Hypothalamus (tissue), 51 donors: Measurements from ENCODE around the gene DGLUCY.
"Not testable (repeated sequence)": the region's sequence is repeated elsewhere in the genome, so short reads cannot be mapped to it uniquely, and the experiment has no call there.

Experiments used
- DNase-seq, 51 donors: peaks; one replicate each; lab custom pipeline; 2025; lab: John Stamatoyannopoulos, UW

DGLUCY gene

DNA sequence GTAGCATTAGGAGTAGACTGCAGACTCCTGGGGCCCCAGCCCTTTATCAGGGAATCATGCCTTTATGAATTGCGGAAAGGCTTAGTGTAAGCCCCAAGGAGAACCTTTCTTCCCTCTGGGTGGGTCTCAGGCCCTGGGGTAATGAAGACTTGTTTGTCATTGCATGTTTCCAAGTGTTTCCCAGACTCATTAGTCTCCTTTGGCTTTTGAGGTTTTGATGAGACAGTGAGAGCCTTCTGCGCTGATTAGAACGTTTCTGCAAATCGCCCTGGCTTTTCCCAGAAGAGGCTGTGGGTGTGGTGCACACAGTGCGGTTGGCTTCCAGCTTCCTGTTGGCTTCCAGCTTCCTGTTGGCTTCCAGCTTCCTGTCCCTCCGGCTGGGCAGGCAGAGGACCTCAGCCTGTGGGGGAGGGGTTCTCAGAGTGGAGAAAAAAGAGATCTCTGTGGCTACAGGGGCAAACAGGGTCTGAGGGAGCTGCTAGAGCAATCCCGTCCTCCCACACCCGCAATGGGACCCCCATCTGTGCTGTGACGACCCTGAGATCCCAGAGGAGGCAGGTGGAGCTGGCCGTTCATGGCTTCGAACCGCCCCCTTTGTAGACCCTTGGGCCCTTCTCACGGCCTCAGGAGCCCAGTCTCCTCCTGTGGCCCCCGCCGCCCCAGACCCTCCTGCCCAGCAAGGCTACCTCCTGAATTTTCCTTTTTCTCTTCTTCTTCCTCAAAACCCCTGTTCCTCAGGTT, 88.5 kb downstream of the DGLUCY start:
- no peak for DNase-seq

DNA sequence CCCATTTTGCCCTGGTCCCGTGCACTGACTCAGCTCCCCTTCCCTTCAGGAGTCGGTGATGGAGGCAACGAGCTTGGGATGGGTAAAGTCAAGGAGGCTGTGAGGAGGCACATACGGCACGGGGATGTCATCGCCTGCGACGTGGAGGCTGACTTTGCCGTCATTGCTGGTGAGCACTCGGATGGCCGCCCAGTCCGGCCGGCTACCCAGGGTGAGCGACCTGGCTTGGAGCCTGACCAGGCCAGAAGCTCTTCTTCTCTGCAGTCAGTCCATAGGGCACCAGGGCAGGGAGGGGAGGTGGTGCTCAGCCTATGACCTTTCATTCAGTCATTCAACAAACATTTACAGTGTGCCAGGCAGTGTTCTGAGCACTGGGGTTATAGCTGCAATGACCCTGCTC, 90.8 kb downstream of the DGLUCY start:
- DNase-seq, result no peak

DNA sequence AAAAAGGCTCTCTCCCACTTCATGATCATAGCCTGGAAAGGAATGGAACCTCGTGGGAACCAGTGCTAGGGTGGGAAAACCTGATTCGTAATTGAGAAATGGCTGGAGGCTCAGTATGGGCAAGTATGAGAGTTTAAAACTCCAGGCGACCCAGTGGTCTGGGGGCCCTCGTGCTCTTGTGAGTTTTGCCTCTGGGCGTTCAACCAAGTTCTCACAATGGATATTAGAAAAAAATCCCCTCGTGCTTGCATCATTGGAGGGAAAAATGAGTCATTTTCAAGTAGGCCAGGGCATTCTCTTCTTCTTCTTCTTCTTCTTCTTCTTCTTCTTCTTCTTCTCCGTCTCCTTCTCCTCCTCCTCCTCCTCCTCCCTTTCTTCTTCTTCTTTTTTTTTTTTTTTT, 91.6 kb downstream of the DGLUCY start:
- DNase-seq, result no peak

DNA sequence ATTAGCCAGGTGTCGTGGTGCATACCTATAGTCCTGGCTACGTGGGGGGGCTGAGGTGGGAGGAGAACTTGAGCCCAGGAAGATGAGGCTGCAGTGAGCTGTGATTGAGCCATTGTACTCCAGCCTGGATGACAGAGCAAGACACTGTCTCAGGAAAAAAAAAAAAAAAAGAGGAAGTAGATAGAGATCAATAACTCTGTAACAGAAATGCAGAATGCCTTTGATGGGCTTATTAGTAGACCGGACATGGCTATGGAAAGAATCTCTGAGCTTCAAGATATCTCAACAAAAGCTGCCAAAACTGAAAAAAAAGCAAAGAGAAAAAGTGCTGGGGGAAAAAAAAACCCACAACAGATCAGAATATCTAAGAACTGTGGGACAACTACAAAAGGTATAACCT, 93.1 kb downstream of the DGLUCY start:
- no peak for DNase-seq

DNA sequence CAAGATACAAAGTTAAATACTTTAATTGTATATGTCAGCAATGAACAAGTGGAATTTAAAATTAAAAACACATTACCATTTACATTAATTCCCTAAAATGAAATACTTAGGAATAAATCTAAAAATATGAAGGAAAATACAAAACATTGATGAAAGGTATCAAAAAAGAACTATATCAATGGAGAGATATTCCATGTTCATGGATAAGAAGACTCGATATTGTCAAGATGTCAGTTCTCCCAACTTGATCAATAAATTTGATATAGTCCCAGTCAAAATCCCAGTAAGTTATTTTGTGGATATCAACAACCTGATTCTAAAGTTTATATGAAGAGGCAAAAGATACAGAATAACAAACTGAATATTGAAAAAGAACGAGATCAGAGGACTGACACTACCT, 97.1 kb downstream of the DGLUCY start:
- no peak for DNase-seq

DNA sequence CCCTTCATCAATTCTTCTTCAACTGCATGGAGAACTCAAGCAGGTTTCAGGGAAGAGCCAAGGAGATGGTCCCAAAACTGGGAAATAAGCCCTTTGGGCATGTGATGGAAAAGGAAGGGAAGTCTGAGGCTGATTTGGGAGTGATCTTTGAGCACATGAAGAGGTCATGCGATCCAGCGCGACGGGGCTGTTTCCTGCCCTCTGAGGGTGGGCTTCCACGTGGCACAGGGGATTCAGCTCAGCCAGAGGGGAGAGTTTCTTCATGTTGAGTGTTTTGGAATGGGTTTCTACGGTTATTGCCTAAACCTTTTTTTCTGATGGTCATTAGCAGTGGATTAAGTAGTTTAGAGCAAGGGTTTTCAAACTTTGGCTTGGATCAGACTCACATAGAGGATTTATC, 100.4 kb downstream of the DGLUCY start:
- DNase-seq, result no peak

DNA sequence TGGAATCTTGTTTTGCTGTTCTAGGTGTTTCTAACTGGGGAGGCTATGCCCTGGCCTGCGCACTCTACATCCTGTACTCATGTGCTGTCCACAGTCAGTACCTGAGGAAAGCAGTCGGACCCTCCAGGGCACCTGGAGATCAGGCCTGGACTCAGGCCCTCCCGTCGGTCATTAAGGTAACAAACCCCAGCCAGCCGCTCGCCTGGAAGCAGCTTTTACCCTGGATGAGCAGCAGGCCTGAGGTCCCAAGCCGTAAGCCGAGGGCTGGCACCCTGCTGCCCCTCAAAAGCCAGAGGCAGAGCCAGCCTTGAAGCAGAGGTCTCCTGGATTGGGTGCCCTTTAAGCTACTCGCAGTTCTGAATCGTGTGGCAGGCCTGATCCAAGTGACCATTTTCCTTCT, 101.5 kb downstream of the DGLUCY start:
- DNase-seq, result no peak

DNA sequence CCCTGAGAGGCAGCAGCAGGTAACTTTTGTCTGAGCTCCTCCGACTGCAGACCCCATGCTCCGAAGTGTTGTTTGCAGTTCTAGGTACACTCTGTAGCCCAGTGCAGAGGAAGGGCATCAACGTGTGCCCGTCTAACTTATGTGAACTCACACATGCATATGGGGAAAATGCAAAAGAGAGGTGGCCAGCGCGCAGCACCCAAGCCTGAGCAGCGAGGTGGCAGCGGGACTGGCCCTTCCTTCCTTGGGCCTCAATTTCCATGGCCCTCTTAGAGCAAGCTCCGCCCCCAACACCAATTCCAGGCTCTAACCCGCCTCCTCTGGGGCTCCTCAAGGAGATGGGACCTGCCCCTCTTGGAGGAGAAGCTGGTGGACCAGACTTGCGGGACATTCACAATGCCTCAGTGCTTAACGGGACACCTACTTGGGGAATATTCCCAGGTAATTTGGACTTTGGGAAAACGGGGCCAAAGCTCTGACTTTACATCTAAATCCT, 102.9 kb downstream of the DGLUCY start:
- DNase-seq, result no peak

DNA sequence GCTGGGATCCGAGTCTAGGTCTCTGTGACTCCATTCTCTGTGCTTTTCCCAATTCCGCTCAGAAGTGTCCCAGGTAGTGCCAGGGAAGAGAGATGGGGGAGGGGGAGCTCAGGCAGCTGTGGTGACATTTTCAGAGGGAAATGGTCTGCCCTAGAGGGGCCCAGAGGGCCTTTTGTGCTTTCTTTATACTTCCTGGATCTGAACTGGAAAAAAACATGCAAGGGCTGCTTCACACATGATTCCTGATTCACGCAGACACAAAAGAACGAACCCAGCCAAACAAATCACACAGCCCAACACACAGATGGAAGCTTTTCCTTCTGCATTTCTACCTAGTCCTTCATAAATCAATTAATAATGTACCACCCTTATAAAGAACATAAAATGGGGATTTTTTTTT, 104.1 kb downstream of the DGLUCY start:
- no peak for DNase-seq

DNA sequence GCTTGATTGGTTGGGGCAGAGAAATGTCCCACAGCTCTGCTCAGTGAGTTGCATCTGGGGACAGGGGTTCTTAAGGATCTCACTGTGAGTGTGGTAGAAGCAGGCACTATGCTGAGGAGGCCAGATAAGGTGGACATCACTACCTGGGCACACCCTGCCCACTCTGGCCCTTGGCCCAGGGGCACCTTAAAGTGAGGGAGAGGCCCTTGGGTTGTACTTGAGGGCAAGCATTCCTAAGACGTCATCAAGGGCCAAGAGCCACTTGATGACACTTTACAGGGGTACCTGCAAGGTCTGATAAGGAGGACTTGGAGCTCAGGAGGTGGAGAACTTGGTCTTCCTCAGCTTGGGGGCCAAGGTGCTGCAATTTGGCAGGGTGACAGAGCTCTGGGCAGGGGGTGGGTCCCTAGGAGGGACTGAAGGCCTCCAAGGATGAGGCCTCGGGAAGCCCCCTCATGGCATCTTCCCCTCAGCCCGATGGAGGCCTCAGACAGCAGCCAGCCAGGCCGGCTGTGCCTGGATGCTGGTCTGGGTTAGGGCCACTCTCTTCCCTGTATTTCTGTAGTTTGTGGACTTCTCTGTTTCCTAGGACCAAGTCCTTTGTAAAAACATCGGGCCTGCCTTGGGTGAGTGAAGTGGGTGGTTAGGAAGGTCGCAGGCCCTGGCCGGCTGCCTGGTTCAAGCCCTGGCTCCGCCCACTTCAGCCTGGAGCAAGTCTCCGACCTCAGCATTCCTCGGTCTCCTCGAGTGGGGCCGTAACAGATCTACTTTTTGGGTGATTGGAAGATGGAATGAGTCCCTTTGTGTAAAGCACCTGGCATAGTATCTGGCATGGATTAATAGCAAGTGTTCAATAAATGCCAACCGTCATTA, 105.9 kb downstream of the DGLUCY start:
- DNase-seq, result no peak

DNA sequence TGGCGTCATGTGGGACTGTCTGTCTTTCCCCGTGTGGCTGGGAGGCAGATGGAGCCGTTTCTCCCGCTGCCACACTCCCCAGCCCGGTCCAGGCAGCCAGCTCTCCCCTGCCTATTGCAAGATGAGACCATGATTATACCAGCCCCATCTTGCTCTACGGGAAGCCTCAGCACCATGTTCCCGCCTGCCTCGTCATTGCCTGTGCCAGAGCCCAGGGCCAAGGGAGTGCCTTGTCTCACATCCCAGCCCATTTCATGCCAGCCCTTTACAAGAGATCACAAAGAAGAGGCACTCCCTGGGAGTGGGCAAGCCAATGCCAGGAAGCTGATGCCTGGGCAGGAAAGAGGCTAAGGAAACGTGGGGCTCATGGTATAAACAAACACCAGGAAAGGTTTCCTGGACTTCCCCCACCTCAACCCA, 106.7 kb downstream of the DGLUCY start:
- peak in 3 of 51 donors; percentile 6 to 23 (median 17) for DNase-seq

DNA sequence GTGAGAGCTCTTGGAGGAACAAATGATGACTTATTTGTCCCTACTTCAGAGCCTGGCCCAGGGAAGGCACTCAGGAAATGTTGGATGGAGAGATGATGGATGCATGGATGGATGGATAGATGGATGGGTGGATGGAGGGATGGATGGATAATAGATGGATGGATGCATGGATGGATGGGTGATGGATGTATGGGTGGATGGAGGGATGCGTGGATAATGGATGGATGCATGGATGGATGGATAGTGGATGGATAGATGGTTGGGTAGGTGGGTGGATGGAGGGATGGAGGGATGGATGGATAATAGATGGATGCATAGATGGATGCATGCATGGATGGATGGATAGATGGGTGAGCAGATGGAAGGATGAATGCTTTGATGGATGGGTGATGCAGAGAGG, 107.4 kb downstream of the DGLUCY start:
- no peak for DNase-seq

DNA sequence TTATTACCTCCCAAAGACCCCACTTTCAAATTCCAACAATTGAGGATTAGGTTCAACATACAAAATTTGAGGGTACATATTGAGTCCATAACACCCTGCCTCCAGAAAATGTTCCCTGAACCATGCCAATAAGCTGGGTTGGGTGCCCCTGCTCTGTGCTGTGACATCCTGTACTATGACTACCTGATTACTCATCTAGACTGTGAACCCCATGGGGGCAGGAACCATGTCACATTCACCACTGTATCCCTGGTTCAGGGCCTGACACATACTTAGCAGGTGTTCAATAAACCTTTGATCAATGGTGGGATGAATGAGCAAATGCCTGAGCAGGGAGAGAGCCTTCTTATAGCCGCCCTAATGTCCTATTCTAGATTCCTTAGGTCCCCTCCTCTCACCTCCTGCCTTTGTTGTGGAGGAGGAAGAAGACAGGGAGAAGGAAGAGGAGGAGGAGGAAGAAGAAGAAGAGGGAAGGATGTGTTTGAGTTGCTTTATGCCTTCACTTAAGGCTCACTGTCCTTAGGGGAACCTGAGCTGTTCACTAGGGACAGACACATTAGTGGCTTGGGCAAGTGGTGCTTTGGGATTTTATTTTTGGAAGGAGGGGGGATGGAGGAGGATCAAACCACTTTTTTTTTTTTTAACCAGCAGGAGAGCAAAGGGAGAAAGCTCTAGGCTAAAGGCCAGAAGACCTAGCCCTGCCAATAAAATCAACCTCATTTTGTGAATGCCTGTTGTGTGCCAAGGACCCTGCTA, 109.3 kb downstream of the DGLUCY start:
- no peak for DNase-seq

DNA sequence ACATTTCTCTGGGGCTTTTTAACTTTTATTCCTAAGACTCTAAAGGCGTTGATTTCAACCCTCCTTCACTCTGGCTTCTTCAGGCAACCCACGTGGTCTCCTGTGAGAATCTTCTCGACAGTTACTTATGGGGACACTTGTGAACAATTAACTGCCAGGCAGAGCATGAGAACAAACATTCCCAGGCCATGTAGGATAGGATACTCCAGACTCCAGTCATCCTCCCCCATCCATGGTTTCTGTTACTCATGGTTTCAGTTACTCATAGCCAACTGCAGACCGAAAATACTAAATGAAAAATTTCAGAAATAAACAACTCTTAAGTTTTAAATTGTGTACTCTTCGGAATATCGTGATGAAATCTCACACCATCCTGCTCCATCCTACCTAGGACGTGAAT, 111.2 kb downstream of the DGLUCY start:
- no peak for DNase-seq

DNA sequence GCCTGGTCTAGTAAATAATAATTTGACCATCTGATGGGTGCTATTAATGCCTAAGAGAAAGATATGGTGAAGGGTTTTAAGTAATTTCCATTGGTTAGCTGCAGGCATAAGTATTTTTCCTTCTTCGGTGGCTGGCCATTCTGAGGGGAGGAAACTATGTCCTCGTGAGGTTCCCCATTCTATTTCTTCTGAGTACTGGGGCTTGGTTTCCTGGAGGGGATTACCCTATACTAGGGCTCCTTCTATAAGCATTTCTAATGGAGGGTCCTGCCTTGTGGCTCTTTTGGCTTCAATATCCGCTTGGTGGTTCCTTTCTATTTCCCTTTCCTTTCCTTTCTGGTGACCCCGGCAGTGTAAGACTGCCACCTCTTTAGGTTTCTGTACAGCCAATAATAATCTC, 112.5 kb downstream of the DGLUCY start:
- DNase-seq, result not testable (repeated sequence)

DNA sequence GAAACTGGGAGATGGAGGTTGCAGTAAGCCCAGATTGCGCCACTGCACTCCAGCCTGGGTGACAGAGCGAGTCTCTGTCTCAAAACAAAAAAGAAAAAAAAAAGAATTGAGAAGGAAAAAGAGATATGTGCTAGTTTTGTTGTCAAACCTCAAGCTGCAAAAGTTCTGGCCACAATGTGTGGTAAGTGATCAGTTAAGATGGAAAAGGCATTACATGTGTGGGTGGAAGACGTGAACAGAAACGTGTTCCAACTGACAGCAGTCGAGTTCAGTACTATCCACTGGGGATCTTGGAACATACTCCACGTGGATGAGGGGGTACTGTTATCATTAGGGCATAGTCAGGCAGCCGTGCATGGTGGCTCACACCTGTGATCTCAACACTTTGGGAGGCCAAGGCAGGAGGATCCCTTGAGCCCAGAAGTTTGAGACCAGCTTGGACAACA, 113.3 kb downstream of the DGLUCY start:
- no peak for DNase-seq

DNA sequence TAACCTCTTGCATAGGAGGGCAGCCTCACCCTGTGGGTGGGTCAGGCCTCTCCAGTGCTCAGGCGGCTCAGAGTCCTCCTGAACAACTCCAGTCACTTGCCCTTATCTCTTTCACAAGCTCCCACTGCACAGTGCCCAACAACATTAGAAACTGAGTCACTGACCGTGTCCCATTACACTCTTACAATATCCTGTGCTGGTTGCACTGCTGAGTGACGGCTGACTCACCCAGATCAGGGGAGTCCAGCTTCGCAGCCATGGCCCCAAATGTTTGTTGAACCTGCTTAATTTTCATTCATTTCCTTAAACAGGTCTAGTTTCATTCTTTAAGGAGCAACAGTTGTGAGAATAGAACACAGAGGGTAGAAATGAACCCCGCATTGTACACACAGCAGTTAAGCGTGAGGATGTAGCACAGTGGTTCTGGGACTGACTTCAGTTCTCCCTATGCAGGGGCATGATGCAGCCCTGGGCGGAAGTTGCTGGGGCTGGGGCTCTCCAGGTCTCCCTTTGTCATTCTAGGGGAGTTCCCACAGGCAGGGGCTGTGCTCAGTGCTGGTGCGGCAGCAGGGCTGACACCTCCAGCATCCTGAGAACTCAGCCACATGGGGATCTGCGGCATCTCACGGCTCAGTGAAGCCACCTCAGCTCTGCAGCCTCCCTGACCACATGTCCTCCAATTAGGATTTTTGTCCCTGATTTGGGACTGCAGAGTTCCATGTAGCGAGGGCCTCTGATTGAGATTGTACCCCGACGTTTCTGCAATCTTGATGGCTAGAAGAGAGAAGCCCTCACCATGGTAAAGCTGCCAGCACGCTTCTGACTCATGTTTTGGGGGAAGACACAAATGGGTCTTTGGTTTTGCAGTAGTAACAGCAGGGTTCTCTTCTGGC, 114.5 kb downstream of the DGLUCY start:
- DNase-seq, result no peak

DNA sequence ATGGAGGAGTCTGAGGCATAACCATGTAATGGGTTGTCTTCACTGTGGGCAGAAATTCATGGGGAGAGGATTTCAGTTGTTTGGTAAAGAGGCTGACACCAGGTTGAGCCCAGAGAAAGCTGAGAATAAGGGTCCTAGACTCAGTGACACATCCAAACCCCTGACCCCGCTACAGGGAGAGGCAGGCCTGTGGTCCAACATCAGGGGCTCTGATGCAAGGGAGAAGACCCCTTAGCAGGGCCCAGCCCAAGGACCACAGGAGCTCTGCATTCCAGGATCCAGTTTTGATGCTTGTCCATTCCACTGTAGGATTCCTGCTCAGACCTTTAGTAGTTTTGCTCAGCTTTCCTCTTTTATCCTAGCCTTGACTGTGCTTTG, 115.1 kb downstream of the DGLUCY start:
- no peak for DNase-seq

DNA sequence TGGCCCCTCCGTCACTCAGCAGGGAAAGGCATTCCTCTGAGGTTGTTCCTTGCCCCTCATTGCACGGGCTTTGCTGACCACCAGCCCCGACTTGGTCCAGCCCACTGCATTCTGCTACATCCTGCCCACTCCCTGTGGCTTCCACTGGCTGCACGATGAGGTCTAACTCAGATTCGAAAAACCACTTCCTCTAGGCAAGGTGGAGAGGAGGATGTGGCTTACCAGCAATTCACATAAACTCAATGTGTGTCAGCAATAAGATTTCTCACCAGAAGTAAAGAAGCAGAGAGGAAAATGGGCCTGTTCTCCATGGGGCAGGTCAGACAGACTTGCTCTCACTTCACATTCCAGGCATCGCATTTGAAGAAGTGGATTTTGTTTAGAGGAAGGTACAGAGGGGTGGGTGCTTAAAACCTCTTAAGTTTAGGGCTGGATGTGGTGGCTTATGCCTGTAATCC, 115.9 kb downstream of the DGLUCY start:
- no peak for DNase-seq
